Mononuclear cell (primary cell): Measurements from ENCODE around the gene ACAD9. TPM values are rescaled to one million over a fixed set of nuclear protein-coding genes. Genes with fewer than 3 reads are reported as not detected.
"Not testable (repeated sequence)": the region's sequence is repeated elsewhere in the genome, so short reads cannot be mapped to it uniquely, and the experiment has no call there.

Experiments used
- H3K27me3 ChIP-seq: 2 replicates; pipeline ENCODE4 v1.6.0; 2011; ENCODE audit warnings: low read length, control low read depth; ENCODE audit not compliant: insufficient read depth
- H3K4me1 ChIP-seq: 2 replicates; pipeline ENCODE4 v1.5.1; 2011; ENCODE audit warnings: mild to moderate bottlenecking, low read length, control low read depth; ENCODE audit not compliant: insufficient read depth
- H3K4me3 ChIP-seq: 2 replicates; pipeline ENCODE4 v1.5.1; 2011; ENCODE audit warnings: mild to moderate bottlenecking, low read length, moderate library complexity
- H3K9me3 ChIP-seq: 2 replicates; pipeline ENCODE4 v1.5.1; 2011; ENCODE audit warnings: low read depth, mild to moderate bottlenecking, control low read depth, low read length
- total RNA-seq: library from RNA; depleted of rRNA; stranded (reverse); fragments of >200 nt; gene quantifications from one replicate; pipeline ENCODE4 v1.2.3, GENCODE V29; 2012

The ACAD9 gene
- total RNA-seq, 1 donor, result 23.0 TPM

- Histone ChIP-seq H3K27me3 (no peaks in the 10 kb centered on the region), H3K4me3 (no peak overlapping the region), H3K4me1 (peaks cover 49% of the 10 kb centered on the region), H3K9me3 (peaks cover 8% of the 10 kb centered on the region)
Observed at GRCh38 chr3:128850544-128850943, 28.9 kb upstream of the ACAD9 start.

GRCh38 chr3:128851601-128852000 lies 27.8 kb upstream of the ACAD9 start:
- peaks cover 49% of the 10 kb centered on the region for H3K4me1 ChIP-seq
- peaks cover 8% of the 10 kb centered on the region for H3K9me3 ChIP-seq
- no peaks in the 10 kb centered on the region for H3K27me3 ChIP-seq
- H3K4me3 ChIP-seq, result no peak overlapping the region

GRCh38 chr3:128853826-128854225 lies 25.6 kb upstream of the ACAD9 start:
- no peak overlapping the region for H3K4me3 ChIP-seq
- H3K4me1 ChIP-seq, result peaks cover 43% of the 10 kb centered on the region
- H3K9me3 ChIP-seq, result peaks cover 14% of the 10 kb centered on the region

GRCh38 chr3:128854475-128854874 lies 24.9 kb upstream of the ACAD9 start:
- Histone ChIP-seq H3K27me3 (no peaks in the 10 kb centered on the region), H3K9me3 (peaks cover 21% of the 10 kb centered on the region), H3K4me1 (peaks cover 43% of the 10 kb centered on the region), H3K4me3 (no peak overlapping the region)

More at GRCh38 chr3:128853826-128854225, 25.6 kb upstream of the ACAD9 start:
- H3K27me3 ChIP-seq, result no peaks in the 10 kb centered on the region

GRCh38 chr3:128855569-128855968 lies 23.9 kb upstream of the ACAD9 start:
- no peaks in the 10 kb centered on the region for H3K27me3 ChIP-seq
- peaks cover 32% of the 10 kb centered on the region for H3K4me1 ChIP-seq
- peaks cover 31% of the 10 kb centered on the region for H3K9me3 ChIP-seq
- no peak overlapping the region for H3K4me3 ChIP-seq

GRCh38 chr3:128858167-128858566 lies 21.3 kb upstream of the ACAD9 start:
- peaks cover 32% of the 10 kb centered on the region for H3K4me1 ChIP-seq
- no peak overlapping the region for H3K4me3 ChIP-seq
- peaks cover 35% of the 10 kb centered on the region for H3K9me3 ChIP-seq
- H3K27me3 ChIP-seq, result no peaks in the 10 kb centered on the region

- H3K27me3 ChIP-seq, result no peaks in the 10 kb centered on the region
- H3K4me1 ChIP-seq, result peaks cover 24% of the 10 kb centered on the region
- no peak overlapping the region for H3K4me3 ChIP-seq
- H3K9me3 ChIP-seq, result peaks cover 35% of the 10 kb centered on the region
Observed at GRCh38 chr3:128859630-128860029, 19.8 kb upstream of the ACAD9 start.

- Histone ChIP-seq H3K4me1 (peaks cover 12% of the 10 kb centered on the region), H3K9me3 (peaks cover 27% of the 10 kb centered on the region), H3K4me3 (no peak overlapping the region), H3K27me3 (no peaks in the 10 kb centered on the region)
Observed at GRCh38 chr3:128861491-128861890, 17.9 kb upstream of the ACAD9 start.

- H3K9me3 ChIP-seq, result peaks cover 24% of the 10 kb centered on the region
- H3K4me1 ChIP-seq, result peaks cover 21% of the 10 kb centered on the region
- no peaks in the 10 kb centered on the region for H3K27me3 ChIP-seq
- no peak overlapping the region for H3K4me3 ChIP-seq
Observed at GRCh38 chr3:128863560-128863959, 15.9 kb upstream of the ACAD9 start.

GRCh38 chr3:128864351-128864811 lies 15.0 kb upstream of the ACAD9 start:
- H3K27me3 ChIP-seq, result no peaks in the 10 kb centered on the region
- peaks cover 21% of the 10 kb centered on the region for H3K4me1 ChIP-seq
- no peak overlapping the region for H3K4me3 ChIP-seq
- peaks cover 15% of the 10 kb centered on the region for H3K9me3 ChIP-seq

GRCh38 chr3:128864849-128865804 lies 14.3 kb upstream of the ACAD9 start:
- peaks cover 21% of the 10 kb centered on the region for H3K4me1 ChIP-seq
- H3K4me3 ChIP-seq, H3K27me3 ChIP-seq, H3K9me3 ChIP-seq: not testable (repeated sequence)

GRCh38 chr3:128867200-128868125 lies 12.0 kb upstream of the ACAD9 start:
- H3K4me1 ChIP-seq, result peaks cover 21% of the 10 kb centered on the region
- H3K27me3 ChIP-seq, result no peaks in the 10 kb centered on the region
- H3K4me3 ChIP-seq, result no peak overlapping the region
- no peaks in the 10 kb centered on the region for H3K9me3 ChIP-seq

GRCh38 chr3:128870347-128870746 lies 9.1 kb upstream of the ACAD9 start:
- Histone ChIP-seq H3K4me1 (peaks cover 12% of the 10 kb centered on the region), H3K27me3 (no peaks in the 10 kb centered on the region), H3K4me3 (no peak overlapping the region), H3K9me3 (no peaks in the 10 kb centered on the region)

- Histone ChIP-seq H3K9me3 (no peaks in the 10 kb centered on the region), H3K4me3 (no peak overlapping the region), H3K27me3 (no peaks in the 10 kb centered on the region), H3K4me1 (peaks cover 20% of the 10 kb centered on the region)
Observed at GRCh38 chr3:128872282-128872681, 7.1 kb upstream of the ACAD9 start.

GRCh38 chr3:128872744-128873143 lies 6.7 kb upstream of the ACAD9 start:
- H3K9me3 ChIP-seq, result no peaks in the 10 kb centered on the region
- H3K4me1 ChIP-seq, result peaks cover 19% of the 10 kb centered on the region
- H3K27me3 ChIP-seq, result no peaks in the 10 kb centered on the region
- no peak overlapping the region for H3K4me3 ChIP-seq
